Activated CD4-positive, alpha-beta memory T cell treated with anti-CD3 and anti-CD28 coated beads for 36 hours (primary cell): ENCODE data around the gene MAP4K3. TPM values are rescaled to one million over a fixed set of nuclear protein-coding genes. Genes with fewer than 3 reads are reported as not detected.

Experiments used
- CTCF ChIA-PET: fragments of 350-600 bp; sonication (Branson Sonifier 250); formaldehyde crosslinking; loops from one replicate; lab custom pipeline; 2021; ENCODE audit warnings: antibody characterized with exemption, inconsistent platforms; lab: Charles Lee
- POLR2A ChIA-PET: fragments of 350-600 bp; sonication (Branson Sonifier 250); formaldehyde crosslinking; loops from one replicate; lab custom pipeline; 2021; ENCODE audit warnings: antibody characterized with exemption; lab: Charles Lee
- DNase-seq: peaks from one replicate; pipeline ENCODE4 v3.0.0-alpha.2; 2020
- H3K27ac Mint-ChIP-seq: one replicate; pipeline ENCODE4 v1.8.0; 2021; ENCODE audit warnings: mixed read lengths
- H3K27me3 Mint-ChIP-seq: one replicate; pipeline ENCODE4 v1.8.0; 2021; ENCODE audit warnings: mixed read lengths
- H3K36me3 Mint-ChIP-seq: one replicate; pipeline ENCODE4 v1.8.0; 2021; ENCODE audit warnings: mixed read lengths
- H3K4me1 Mint-ChIP-seq: one replicate; pipeline ENCODE4 v1.8.0; 2021; ENCODE audit warnings: low read depth, mixed read lengths
- H3K4me3 Mint-ChIP-seq: one replicate; pipeline ENCODE4 v1.8.0; 2021; ENCODE audit warnings: mild to moderate bottlenecking, mixed read lengths
- H3K9me3 Mint-ChIP-seq: one replicate; pipeline ENCODE4 v1.8.0; 2021; ENCODE audit warnings: mixed read lengths
- intact Hi-C: fragments of 100-400 bp; cut with micrococcal nuclease; formaldehyde crosslinking; loops from one replicate; pipeline ENCODE4 v1.15.1; 2023
- total RNA-seq, 2 experiments: library from RNA; stranded (reverse); gene quantifications; one replicate each; pipeline ENCODE4 v1.2.3, GENCODE V29; 2021

Gene MAP4K3
- 10 to 100 TPM in 1 of 2 experiments, 1 to 10 TPM in 1; 9.9 to 10.1 TPM for total RNA-seq

DNA sequence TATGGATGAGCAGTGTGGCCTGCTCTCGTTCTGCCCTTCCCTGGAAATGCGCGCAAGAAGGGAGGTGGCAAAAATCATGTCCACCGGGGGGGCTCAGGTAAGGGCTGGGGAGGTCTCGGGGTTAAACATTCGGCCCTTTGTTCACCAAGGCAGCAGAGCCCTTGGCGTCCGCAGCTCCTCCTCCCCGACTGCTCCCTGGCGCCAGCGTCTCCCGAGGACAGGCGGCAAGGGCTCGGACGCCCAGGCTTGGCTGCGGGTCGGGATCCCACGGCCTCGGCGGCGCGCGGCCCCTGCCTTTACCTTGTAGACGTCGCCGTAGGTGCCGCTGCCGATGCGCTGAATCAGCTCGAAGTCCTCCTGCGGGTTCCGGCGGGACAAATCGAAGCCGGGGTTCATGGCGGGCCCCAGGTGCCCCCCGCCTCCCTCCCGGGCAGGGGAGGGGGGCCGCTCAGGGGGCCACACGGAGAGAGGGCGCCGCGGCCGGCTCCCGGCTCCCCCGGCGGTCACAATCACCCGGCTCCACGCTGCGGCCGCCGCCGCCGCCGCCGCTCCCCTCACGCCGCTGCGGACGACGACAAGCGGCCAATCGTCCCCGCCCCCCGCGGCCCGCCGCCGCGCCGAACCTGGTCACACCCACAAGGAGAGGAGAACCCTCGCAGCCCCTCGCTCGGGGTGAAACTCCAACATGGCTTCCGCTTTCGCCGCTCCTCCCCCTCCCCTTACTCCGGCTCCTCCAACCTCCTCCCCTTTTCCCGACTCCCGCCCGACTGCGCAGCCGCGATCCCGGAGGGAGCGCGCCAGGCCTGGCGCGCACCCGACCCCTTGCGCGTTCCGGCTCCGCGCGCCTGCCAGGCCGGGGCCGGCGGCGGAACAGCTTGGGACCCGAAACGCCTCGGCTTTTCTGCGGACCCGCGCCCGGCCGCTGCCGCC is at the start of gene MAP4K3:
MAP4K3 (minus strand) TSS at position 694 of the 930 bp plus-strand sequence; CDS start at position 396, 298 bp downstream.
- DNase-seq, result peak; percentile 87
- Mint-ChIP-seq H3K9me3 (no peaks in the 10 kb centered on the region), H3K4me3 (peak within 1 kb of the TSS; percentile 84), H3K4me1 (peaks cover 65% of the 10 kb centered on the region), H3K27me3 (no peaks in the 10 kb centered on the region), H3K36me3 (peaks cover 4% of the 10 kb centered on the region), H3K27ac (peak within 1 kb of the TSS; percentile 82)
- ChIA-PET POLR2A (interaction anchor here (1.3 kb wide), 2 partner anchors 59 to 75 kb away, joined by 3 to 6 read pairs; no protein-coding TSS in a partner anchor), CTCF (interaction anchor here (1.1 to 3.1 kb wide), 5 partner anchors 25 to 76 kb away, joined by 3 to 9 read pairs (median 5); no protein-coding TSS in a partner anchor)
- intact Hi-C loops, result loop anchor here (5.0 kb wide), 1 partner anchor 220 kb away; no protein-coding TSS in a partner anchor

DNA sequence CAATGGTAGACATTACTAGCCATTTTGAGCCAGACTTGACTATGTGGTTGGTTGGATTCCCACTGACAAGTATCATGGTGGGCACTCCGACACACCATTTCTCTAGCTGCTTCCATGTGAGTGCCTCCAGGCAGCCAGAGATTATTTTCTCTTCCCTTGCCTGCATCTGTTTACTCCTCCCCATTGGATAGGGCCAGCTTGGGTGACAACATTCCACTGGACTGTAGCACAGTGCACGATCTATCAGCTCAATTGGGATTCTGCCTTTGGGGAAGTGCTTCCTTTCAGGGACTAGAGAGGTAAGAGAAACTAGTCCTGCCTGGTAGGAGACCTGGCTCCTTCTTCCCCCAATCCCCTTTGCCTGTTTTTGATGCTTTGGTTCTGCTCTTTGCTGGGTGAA is 49.0 kb upstream of the MAP4K3 start:
- intact Hi-C loops, result no loop called here
- POLR2A ChIA-PET, result no interaction called here
- Mint-ChIP-seq H3K4me3 (no peak overlapping the region), H3K36me3 (peaks cover 2% of the 10 kb centered on the region), H3K4me1 (no peaks in the 10 kb centered on the region), H3K9me3 (no peaks in the 10 kb centered on the region), H3K27me3 (peaks cover 16% of the 10 kb centered on the region), H3K27ac (no peak overlapping the region)
- no peak for DNase-seq
- CTCF ChIA-PET, result no interaction called here

DNA sequence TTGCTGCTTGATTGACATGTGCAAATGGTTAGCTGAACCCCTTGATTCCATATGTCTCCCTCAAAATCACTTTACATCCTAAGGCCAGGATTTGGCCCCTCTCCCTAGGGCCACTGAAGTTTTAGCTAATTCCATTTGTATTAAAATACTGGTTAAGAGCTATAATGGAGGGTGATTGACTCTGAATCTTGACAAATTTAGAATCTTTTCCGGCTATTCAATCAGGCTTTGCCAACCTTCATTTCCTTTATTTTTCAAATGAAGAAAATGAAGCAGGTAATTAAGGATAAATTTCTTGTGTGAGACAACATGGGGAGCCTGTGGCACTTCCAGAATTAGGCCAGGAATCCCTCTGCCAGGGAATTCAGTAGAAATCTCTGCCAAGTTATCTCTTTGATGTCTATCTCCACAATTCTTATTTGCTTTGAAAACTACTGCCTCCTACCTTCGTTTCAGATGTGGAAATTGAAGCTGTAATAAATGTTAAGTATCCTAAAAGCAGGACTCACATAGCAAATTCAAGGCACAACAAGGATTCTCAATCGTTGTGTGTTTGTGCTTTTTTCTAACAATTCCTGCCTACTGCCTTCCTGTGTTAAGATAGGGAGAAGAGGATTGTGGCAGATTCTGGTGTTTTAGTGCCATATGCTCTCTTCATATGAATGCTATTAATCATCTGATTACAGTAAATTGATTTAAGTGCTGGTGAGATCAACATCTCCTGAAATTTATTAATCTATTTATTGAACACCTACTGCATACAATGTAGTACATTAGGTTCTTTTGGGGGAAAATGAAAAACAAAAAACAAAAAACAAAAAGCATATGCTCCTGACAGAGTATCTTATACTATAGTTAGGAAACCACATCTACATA is 47.8 kb upstream of the MAP4K3 start:
- Mint-ChIP-seq H3K4me1 (no peaks in the 10 kb centered on the region), H3K27ac (no peak overlapping the region), H3K9me3 (no peaks in the 10 kb centered on the region), H3K4me3 (no peak overlapping the region), H3K36me3 (no peaks in the 10 kb centered on the region), H3K27me3 (peaks cover 14% of the 10 kb centered on the region)
- intact Hi-C loops, result no loop called here
- CTCF ChIA-PET, result no interaction called here
- POLR2A ChIA-PET, result no interaction called here
- no peak for DNase-seq

DNA sequence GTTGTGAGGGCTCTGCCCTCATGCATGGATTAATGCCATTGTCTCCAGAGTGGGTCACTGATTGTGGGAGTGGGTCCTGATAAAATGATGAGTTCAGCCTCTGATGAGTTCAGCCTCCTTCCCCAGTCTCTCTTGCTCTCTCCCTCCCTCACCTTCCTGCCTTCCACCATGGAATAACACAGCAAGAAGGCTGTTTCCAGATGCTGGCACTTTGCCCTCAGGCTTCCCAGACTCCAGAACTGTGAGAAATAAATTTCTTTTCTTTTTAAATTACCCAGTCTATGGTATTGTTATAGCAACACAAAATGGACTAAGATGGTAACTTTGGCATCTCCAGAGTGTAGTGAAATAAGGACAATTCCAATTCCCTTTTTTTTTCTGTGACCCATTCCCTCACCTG is 47.1 kb upstream of the MAP4K3 start:
- no peaks in the 10 kb centered on the region for H3K36me3 Mint-ChIP-seq
- POLR2A ChIA-PET, result no interaction called here
- no peak overlapping the region for H3K27ac Mint-ChIP-seq
- no peak for DNase-seq
- peaks cover 13% of the 10 kb centered on the region for H3K27me3 Mint-ChIP-seq
- intact Hi-C loops, result no loop called here
- no peaks in the 10 kb centered on the region for H3K9me3 Mint-ChIP-seq
- H3K4me3 Mint-ChIP-seq, result no peak overlapping the region
- CTCF ChIA-PET, result no interaction called here
- H3K4me1 Mint-ChIP-seq, result peaks cover under 1% of the 10 kb centered on the region

DNA sequence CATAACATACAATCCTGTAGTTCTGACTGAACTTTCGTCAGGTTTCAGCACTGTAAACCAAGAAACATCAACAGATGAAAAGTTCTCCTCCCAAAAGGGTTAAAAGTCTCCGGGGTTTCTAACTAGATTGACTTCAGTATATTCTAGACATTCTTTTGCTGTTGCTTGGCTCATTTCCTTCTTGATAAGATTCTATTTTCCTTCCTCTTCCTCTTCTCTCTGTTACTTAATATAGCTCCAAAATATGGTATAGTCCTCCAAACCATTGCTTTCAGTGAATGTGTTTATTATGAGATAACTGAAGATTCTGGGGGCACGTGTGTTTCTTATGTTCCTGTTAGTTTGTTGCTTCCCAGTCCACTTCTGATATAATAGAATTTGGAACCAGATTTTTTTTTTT is 46.4 kb upstream of the MAP4K3 start:
- POLR2A ChIA-PET, result no interaction called here
- H3K4me3 Mint-ChIP-seq, result no peak overlapping the region
- no peak for DNase-seq
- no peaks in the 10 kb centered on the region for H3K9me3 Mint-ChIP-seq
- H3K4me1 Mint-ChIP-seq, result peaks cover 4% of the 10 kb centered on the region
- CTCF ChIA-PET, result no interaction called here
- peaks cover 3% of the 10 kb centered on the region for H3K36me3 Mint-ChIP-seq
- H3K27ac Mint-ChIP-seq, result no peak overlapping the region
- H3K27me3 Mint-ChIP-seq, result peaks cover 13% of the 10 kb centered on the region
- intact Hi-C loops, result no loop called here

DNA sequence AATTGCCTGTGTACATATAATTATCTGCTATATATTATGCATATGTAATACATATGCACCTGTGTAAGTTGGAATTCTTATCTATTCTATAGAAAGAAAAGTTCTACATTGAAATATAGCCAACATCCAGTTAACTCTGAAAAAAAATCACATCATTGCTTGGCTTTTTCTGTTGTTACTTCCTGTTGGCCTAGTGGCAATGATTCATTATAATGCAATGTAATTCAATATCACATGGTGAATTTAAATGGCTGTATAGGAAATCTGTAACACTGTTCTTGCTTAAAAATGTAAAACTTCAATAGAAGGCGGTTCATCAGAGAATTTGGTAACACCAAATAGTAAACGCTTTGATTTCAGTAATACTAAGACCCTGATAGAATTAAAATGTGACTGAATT is 44.5 kb upstream of the MAP4K3 start:
- H3K4me3 Mint-ChIP-seq, result no peak overlapping the region
- no peak overlapping the region for H3K27ac Mint-ChIP-seq
- ChIA-PET POLR2A (no interaction called here), CTCF (no interaction called here)
- H3K4me1 Mint-ChIP-seq, result peaks cover 7% of the 10 kb centered on the region
- peaks cover 18% of the 10 kb centered on the region for H3K36me3 Mint-ChIP-seq
- H3K9me3 Mint-ChIP-seq, result peaks cover 12% of the 10 kb centered on the region
- DNase-seq, result no peak
- intact Hi-C loops, result no loop called here
- H3K27me3 Mint-ChIP-seq, result peaks cover 10% of the 10 kb centered on the region

DNA sequence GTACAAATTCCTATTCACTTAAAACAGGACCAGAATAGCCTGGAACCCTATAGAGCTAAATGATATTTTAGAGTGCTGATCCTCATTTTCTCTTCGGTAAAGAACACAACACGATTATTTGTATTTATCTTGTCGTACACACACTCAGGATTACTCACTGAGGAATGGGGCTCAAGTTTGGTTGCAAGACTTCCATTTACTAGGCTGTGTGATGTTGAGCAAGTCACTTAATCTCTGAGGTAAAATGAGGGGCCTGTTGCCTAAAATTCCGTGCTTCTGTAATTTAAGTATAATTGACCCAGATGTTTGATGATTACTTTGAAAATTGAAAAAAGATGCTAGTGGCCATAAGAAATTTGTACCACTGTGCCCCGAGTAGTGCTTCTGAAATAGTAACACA is 42.6 kb upstream of the MAP4K3 start:
- peaks cover 12% of the 10 kb centered on the region for H3K9me3 Mint-ChIP-seq
- H3K27me3 Mint-ChIP-seq, result peaks cover 4% of the 10 kb centered on the region
- CTCF ChIA-PET, result no interaction called here
- no peak overlapping the region for H3K4me3 Mint-ChIP-seq
- POLR2A ChIA-PET, result no interaction called here
- DNase-seq, result no peak
- H3K4me1 Mint-ChIP-seq, result peaks cover 7% of the 10 kb centered on the region
- H3K36me3 Mint-ChIP-seq, result peaks cover 18% of the 10 kb centered on the region
- intact Hi-C loops, result no loop called here
- no peak overlapping the region for H3K27ac Mint-ChIP-seq

DNA sequence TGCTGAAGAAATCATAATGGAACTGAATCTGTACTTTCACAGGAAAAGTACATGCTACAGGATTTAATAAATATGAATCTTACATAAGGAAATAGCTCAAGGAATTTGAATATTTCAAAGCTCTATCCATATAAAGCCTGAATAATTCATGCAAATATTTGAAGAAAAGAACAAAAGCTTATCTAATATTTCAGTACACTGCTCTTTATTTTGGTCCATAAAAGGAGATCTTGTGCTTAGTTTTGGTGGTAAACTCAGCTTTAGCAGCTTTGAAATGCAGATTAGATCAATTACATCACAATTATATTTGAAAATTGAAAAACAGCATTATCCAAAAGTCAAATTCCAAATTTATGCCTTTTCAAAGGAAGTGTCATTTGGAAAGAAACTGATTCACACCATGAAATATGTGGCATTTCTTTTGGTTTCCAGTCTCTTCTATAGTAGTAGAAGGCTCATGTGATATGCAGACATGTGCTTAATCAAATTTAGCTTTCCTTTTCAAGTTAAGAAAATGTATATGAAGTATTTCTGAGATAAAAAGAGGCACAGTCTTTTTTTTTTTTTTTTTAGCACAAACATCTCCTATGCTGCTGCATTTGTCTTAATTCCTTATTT is 42.1 kb upstream of the MAP4K3 start:
- no peak for DNase-seq
- no peak overlapping the region for H3K27ac Mint-ChIP-seq
- peaks cover 3% of the 10 kb centered on the region for H3K27me3 Mint-ChIP-seq
- H3K36me3 Mint-ChIP-seq, result peaks cover 18% of the 10 kb centered on the region
- CTCF ChIA-PET, result interaction anchor here (0.6 kb wide), 1 partner anchor 11 kb away, joined by 3 read pairs; no protein-coding TSS in a partner anchor
- intact Hi-C loops, result no loop called here
- H3K4me1 Mint-ChIP-seq, result peaks cover 7% of the 10 kb centered on the region
- peaks cover 12% of the 10 kb centered on the region for H3K9me3 Mint-ChIP-seq
- POLR2A ChIA-PET, result no interaction called here
- no peak overlapping the region for H3K4me3 Mint-ChIP-seq

DNA sequence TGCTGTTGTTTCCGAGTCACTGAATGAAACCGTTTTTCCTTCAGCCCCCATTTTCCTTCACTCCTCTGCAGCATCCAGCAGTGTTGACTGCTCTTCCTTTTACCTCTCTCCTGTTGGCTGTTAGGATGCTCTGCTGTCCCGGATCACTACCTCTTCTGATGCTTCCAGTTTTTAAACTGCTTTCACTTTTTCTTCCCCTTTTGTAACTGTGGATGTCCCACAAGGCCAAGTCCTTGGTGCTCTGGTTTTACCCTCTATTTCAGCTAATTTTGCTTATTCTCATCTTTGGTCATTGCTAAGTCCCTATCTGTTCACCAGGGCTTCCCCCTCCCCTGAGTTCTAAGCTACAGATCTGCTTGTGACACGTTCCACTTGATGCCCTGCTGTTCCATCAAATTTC is 39.4 kb upstream of the MAP4K3 start:
- ChIA-PET CTCF (no interaction called here), POLR2A (no interaction called here)
- Mint-ChIP-seq H3K36me3 (peaks cover 18% of the 10 kb centered on the region), H3K9me3 (peaks cover 12% of the 10 kb centered on the region), H3K4me1 (peaks cover 7% of the 10 kb centered on the region), H3K27me3 (no peaks in the 10 kb centered on the region), H3K27ac (no peak overlapping the region), H3K4me3 (no peak overlapping the region)
- no peak for DNase-seq
- intact Hi-C loops, result no loop called here

DNA sequence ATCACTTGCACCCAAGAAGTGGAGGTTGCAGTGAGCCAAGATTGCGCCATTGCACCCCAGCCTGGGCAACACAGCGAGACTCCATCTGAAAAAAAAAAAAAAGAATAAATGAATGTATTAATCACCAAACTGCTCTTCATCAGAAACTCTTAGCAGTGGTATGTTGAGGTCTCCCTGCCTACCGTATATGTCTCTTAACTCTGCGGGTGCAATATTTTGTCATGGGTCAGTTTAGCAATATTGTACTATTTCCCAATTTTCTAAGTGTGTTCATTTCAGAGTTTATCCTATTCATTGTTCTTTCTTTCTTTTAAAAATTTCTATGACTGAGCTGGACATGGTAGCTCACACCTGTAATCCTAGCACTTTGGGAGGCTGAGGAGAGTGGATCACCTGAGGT is 37.9 kb upstream of the MAP4K3 start:
- no peaks in the 10 kb centered on the region for H3K27me3 Mint-ChIP-seq
- peaks cover 15% of the 10 kb centered on the region for H3K4me1 Mint-ChIP-seq
- H3K36me3 Mint-ChIP-seq, result peaks cover 18% of the 10 kb centered on the region
- H3K4me3 Mint-ChIP-seq, result no peak overlapping the region
- CTCF ChIA-PET, result interaction anchor here (0.6 to 1.7 kb wide), 2 partner anchors 95 to 332 kb away, joined by 4 read pairs; no protein-coding TSS in a partner anchor
- H3K27ac Mint-ChIP-seq, result no peak overlapping the region
- H3K9me3 Mint-ChIP-seq, result peaks cover 12% of the 10 kb centered on the region
- POLR2A ChIA-PET, result interaction anchor here (0.6 kb wide), 1 partner anchor 91 kb away, joined by 4 read pairs; no protein-coding TSS in a partner anchor
- no peak for DNase-seq
- intact Hi-C loops, result no loop called here

DNA sequence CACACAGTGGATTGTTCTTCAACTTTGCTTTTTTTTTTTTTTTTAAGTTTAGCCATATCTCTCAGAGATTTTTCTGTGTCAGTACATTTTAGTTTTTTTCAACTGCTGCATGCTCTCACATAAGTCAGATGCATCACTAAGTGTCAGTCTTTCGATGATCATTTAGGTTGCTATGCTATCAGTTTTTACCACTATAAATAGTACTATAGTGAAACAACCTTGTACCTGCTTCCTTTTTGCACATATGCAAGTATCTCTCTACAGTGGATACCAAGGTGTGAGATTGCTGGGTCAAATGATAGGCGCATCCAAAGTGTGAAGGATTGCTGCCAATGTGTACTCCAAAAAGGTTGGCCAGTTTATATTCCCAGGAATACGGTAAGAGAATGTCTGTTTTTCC is 33.5 kb upstream of the MAP4K3 start:
- Mint-ChIP-seq H3K27me3 (no peaks in the 10 kb centered on the region), H3K4me1 (peaks cover 31% of the 10 kb centered on the region), H3K9me3 (no peaks in the 10 kb centered on the region), H3K36me3 (no peaks in the 10 kb centered on the region), H3K27ac (no peak overlapping the region), H3K4me3 (no peak overlapping the region)
- POLR2A ChIA-PET, result no interaction called here
- no peak for DNase-seq
- CTCF ChIA-PET, result interaction anchor here (1.2 kb wide), 1 partner anchor 90 kb away, joined by 3 read pairs; no protein-coding TSS in a partner anchor
- intact Hi-C loops, result no loop called here
